ENCODE results near the gene ENTHD1.
"Not testable (repeated sequence)": the region's sequence is repeated elsewhere in the genome, so short reads cannot be mapped to it uniquely, and the experiment has no call there.

Gene ENTHD1

GRCh38 chr22:39868741-39869140 is 24.8 kb downstream of the ENTHD1 start:
- TF ChIP-seq CTCF (IDR thresholded peaks at IDR 0.05; ENCODE audit: low read depth, low read length), result no peak
- Histone ChIP-seq H3K4me1 (no peaks in the 10 kb centered on the region), H3K36me3 (no peaks in the 10 kb centered on the region), H3K4me3 (ENCODE audit: low read depth, low read length) (no peak overlapping the region), H3K9me3 (no peaks in the 10 kb centered on the region), H3K27me3 (peaks cover 14% of the 10 kb centered on the region; the same call in 1 of the 2 replicates)
- DNase-seq, result no peak

GRCh38 chr22:39859903-39860588 is 33.5 kb downstream of the ENTHD1 start:
- Histone ChIP-seq H3K4me1 (no peaks in the 10 kb centered on the region), H3K36me3 (no peaks in the 10 kb centered on the region), H3K4me3 (ENCODE audit: low read depth, low read length) (no peak overlapping the region), H3K27me3 (peaks cover 52% of the 10 kb centered on the region), H3K9me3 (no peaks in the 10 kb centered on the region)
- TF ChIP-seq CTCF (IDR thresholded peaks at IDR 0.05; ENCODE audit: low read depth, low read length), result no peak
- no peak for DNase-seq

GRCh38 chr22:39856588-39856987 is 37.0 kb downstream of the ENTHD1 start:
- Histone ChIP-seq H3K4me3 (ENCODE audit: low read depth, low read length) (no peak overlapping the region), H3K27me3 (peaks cover 51% of the 10 kb centered on the region), H3K9me3 (no peaks in the 10 kb centered on the region), H3K4me1 (no peaks in the 10 kb centered on the region), H3K36me3 (no peaks in the 10 kb centered on the region)
- DNase-seq, result no peak
- TF ChIP-seq CTCF (IDR thresholded peaks at IDR 0.05; ENCODE audit: low read depth, low read length), result no peak

- no peak overlapping the region for H3K4me3 ChIP-seq (ENCODE audit: low read depth, low read length)
- DNase-seq, result no peak
- peaks cover 23% of the 10 kb centered on the region for H3K27me3 ChIP-seq
- no peaks in the 10 kb centered on the region for H3K9me3 ChIP-seq
- no peak for TF ChIP-seq CTCF (IDR thresholded peaks at IDR 0.05; ENCODE audit: low read depth, low read length)
- no peaks in the 10 kb centered on the region for H3K36me3 ChIP-seq
- H3K4me1 ChIP-seq, result no peaks in the 10 kb centered on the region
Measured at GRCh38 chr22:39852799-39853198, 40.8 kb downstream of the ENTHD1 start.

GRCh38 chr22:39851606-39852315 is 41.8 kb downstream of the ENTHD1 start:
- Histone ChIP-seq H3K4me1 (no peaks in the 10 kb centered on the region), H3K4me3 (ENCODE audit: low read depth, low read length) (no peak overlapping the region), H3K9me3 (no peaks in the 10 kb centered on the region), H3K27me3 (peaks cover 15% of the 10 kb centered on the region), H3K36me3 (no peaks in the 10 kb centered on the region)
- no peak for DNase-seq
- TF ChIP-seq CTCF (IDR thresholded peaks at IDR 0.05; ENCODE audit: low read depth, low read length), result no peak

- H3K36me3 ChIP-seq, result no peaks in the 10 kb centered on the region
- H3K27me3 ChIP-seq, result peaks cover 6% of the 10 kb centered on the region; the same call in 1 of the 2 replicates
- no peak for TF ChIP-seq CTCF (IDR thresholded peaks at IDR 0.05; ENCODE audit: low read depth, low read length)
- no peak for DNase-seq
- H3K4me3 ChIP-seq (ENCODE audit: low read depth, low read length), result no peak overlapping the region
- no peaks in the 10 kb centered on the region for H3K9me3 ChIP-seq
- H3K4me1 ChIP-seq, result no peaks in the 10 kb centered on the region
Measured at GRCh38 chr22:39847477-39847876, 46.1 kb downstream of the ENTHD1 start.

GRCh38 chr22:39846539-39846938 is 47.0 kb downstream of the ENTHD1 start:
- not testable (repeated sequence) for DNase-seq; H3K9me3 ChIP-seq; H3K4me1 ChIP-seq; H3K36me3 ChIP-seq; H3K4me3 ChIP-seq (ENCODE audit: low read depth, low read length); H3K27me3 ChIP-seq

Data from BE2C (cell line).